H1 (cell line): ENCODE results near the gene ABCG1. TPM values are rescaled to one million over a fixed set of nuclear protein-coding genes. Genes with fewer than 3 reads are reported as not detected.

ENCODE experiments used
- polyA plus RNA-seq, 7 experiments: library from polyadenylated mRNA; depleted of rRNA in 3 of 7; stranded (reverse) in 5 of 7; unstranded in 2 of 7; fragments of >200 nt in 5 of 7; fragments of 200-250 nt in 2 of 7; gene quantifications; 1 replicate in 5 of 7; 2 replicates in 1 of 7; 4 replicates in 1 of 7; pipeline versions ENCODE4 v1.2.1 to v1.2.3, GENCODE V29; 2011 to 2013; ENCODE audit warnings: missing spikeins in 2 of 7, mixed read lengths in 2 of 7
- total RNA-seq: library from RNA; stranded (reverse); fragmentation: NEBNext Ultra II Directional; extraction: Animal tissue kit (Norgen Biotek cat#: 25700); gene quantifications from 2 replicates; pipeline ENCODE4 v1.2.1, GENCODE V29; 2021
- TF ChIP-seq, protein P1 (sequence below): fragments of 300-600 bp; sonication (generic); IDR thresholded peaks from 2 replicates; pipeline ENCODE4 v1.7.1; 2012; ENCODE audit warnings: low read length, moderate library complexity, mild to moderate bottlenecking, inconsistent platforms; ENCODE audit not compliant: insufficient replicate concordance

Gene ABCG1
- total and polyA plus RNA-seq, 2 of the 8 experiments (the other 6 are each of a cell fraction or from before 2014, with no cell fraction given): 2.1 to 4.0 TPM

DNA sequence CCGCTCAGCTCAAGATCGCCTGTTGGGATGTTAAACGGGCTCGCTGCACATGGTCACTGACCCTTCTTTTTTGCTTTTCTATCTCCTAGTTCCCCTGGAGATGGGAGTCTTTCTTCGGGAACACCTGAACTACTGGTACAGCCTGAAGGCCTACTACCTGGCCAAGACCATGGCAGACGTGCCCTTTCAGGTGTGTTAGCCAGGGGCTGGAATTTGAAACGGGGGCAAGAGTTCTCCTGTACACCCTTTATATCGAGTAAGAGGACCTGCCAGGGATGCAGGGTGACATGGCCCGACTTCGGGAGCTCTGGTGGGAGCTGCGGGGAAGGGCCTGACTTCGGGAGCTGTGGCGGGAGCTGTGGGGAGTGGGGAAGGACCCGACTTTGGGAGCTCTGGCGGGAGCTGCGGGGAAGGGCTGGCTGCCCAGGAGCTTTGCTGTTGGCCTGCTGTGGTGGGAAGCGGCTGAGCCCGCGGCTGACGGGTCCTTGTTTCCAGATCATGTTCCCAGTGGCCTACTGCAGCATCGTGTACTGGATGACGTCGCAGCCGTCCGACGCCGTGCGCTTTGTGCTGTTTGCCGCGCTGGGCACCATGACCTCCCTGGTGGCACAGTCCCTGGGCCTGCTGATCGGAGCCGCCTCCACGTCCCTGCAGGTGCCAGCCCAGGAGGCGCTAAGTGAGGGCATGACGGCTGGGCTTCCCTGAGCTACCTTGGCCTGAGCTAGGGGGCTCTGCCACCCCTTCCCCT, 72.2 kb downstream of the ABCG1 start (continued):
- TF ChIP-seq, protein P1, sequence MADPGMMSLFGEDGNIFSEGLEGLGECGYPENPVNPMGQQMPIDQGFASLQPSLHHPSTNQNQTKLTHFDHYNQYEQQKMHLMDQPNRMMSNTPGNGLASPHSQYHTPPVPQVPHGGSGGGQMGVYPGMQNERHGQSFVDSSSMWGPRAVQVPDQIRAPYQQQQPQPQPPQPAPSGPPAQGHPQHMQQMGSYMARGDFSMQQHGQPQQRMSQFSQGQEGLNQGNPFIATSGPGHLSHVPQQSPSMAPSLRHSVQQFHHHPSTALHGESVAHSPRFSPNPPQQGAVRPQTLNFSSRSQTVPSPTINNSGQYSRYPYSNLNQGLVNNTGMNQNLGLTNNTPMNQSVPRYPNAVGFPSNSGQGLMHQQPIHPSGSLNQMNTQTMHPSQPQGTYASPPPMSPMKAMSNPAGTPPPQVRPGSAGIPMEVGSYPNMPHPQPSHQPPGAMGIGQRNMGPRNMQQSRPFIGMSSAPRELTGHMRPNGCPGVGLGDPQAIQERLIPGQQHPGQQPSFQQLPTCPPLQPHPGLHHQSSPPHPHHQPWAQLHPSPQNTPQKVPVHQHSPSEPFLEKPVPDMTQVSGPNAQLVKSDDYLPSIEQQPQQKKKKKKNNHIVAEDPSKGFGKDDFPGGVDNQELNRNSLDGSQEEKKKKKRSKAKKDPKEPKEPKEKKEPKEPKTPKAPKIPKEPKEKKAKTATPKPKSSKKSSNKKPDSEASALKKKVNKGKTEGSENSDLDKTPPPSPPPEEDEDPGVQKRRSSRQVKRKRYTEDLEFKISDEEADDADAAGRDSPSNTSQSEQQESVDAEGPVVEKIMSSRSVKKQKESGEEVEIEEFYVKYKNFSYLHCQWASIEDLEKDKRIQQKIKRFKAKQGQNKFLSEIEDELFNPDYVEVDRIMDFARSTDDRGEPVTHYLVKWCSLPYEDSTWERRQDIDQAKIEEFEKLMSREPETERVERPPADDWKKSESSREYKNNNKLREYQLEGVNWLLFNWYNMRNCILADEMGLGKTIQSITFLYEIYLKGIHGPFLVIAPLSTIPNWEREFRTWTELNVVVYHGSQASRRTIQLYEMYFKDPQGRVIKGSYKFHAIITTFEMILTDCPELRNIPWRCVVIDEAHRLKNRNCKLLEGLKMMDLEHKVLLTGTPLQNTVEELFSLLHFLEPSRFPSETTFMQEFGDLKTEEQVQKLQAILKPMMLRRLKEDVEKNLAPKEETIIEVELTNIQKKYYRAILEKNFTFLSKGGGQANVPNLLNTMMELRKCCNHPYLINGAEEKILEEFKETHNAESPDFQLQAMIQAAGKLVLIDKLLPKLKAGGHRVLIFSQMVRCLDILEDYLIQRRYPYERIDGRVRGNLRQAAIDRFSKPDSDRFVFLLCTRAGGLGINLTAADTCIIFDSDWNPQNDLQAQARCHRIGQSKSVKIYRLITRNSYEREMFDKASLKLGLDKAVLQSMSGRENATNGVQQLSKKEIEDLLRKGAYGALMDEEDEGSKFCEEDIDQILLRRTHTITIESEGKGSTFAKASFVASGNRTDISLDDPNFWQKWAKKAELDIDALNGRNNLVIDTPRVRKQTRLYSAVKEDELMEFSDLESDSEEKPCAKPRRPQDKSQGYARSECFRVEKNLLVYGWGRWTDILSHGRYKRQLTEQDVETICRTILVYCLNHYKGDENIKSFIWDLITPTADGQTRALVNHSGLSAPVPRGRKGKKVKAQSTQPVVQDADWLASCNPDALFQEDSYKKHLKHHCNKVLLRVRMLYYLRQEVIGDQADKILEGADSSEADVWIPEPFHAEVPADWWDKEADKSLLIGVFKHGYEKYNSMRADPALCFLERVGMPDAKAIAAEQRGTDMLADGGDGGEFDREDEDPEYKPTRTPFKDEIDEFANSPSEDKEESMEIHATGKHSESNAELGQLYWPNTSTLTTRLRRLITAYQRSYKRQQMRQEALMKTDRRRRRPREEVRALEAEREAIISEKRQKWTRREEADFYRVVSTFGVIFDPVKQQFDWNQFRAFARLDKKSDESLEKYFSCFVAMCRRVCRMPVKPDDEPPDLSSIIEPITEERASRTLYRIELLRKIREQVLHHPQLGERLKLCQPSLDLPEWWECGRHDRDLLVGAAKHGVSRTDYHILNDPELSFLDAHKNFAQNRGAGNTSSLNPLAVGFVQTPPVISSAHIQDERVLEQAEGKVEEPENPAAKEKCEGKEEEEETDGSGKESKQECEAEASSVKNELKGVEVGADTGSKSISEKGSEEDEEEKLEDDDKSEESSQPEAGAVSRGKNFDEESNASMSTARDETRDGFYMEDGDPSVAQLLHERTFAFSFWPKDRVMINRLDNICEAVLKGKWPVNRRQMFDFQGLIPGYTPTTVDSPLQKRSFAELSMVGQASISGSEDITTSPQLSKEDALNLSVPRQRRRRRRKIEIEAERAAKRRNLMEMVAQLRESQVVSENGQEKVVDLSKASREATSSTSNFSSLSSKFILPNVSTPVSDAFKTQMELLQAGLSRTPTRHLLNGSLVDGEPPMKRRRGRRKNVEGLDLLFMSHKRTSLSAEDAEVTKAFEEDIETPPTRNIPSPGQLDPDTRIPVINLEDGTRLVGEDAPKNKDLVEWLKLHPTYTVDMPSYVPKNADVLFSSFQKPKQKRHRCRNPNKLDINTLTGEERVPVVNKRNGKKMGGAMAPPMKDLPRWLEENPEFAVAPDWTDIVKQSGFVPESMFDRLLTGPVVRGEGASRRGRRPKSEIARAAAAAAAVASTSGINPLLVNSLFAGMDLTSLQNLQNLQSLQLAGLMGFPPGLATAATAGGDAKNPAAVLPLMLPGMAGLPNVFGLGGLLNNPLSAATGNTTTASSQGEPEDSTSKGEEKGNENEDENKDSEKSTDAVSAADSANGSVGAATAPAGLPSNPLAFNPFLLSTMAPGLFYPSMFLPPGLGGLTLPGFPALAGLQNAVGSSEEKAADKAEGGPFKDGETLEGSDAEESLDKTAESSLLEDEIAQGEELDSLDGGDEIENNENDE: no peak
